Measurements from ENCODE around the gene ZNF708. TPM values are rescaled to one million over a fixed set of nuclear protein-coding genes. Genes with fewer than 3 reads are reported as not detected.

ZNF708 gene
- total RNA-seq, 1 donor from 2014 or later = 25.0 TPM

DNA sequence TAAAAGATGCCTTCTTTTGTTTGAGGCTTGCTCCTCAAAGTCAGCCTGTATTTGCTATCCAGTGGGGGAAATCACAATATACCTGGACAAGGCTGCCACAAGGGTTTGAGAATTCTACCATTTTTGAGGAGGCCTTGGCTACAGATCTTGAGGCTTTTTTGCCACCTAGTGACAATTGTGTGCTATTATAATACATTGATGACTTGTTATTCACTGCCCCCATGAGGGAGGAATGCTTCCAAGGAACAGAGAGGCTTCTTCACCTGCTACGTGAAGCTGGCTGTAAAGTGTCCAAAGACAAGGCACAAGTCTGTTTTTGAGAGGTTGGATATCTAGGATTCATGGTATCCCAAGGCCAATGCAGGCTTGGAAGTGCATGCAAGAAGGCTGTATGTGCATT lies 72.5 kb downstream of the ZNF708 start:
- Mint-ChIP-seq H3K4me3 (ENCODE audit: unreplicated experiment) (no peak overlapping the region), H3K9me3 (ENCODE audit: unreplicated experiment) (peaks cover 28% of the 10 kb centered on the region), H3K27me3 (ENCODE audit: unreplicated experiment) (peaks cover 5% of the 10 kb centered on the region), H3K27ac (ENCODE audit: unreplicated experiment) (no peak overlapping the region), H3K4me1 (ENCODE audit: unreplicated experiment) (no peaks in the 10 kb centered on the region), H3K36me3 (ENCODE audit: low read depth, unreplicated experiment) (peaks cover 30% of the 10 kb centered on the region)
- no peak for DNase-seq (ENCODE audit: low spot score)
- TF ChIP-seq, protein P1, sequence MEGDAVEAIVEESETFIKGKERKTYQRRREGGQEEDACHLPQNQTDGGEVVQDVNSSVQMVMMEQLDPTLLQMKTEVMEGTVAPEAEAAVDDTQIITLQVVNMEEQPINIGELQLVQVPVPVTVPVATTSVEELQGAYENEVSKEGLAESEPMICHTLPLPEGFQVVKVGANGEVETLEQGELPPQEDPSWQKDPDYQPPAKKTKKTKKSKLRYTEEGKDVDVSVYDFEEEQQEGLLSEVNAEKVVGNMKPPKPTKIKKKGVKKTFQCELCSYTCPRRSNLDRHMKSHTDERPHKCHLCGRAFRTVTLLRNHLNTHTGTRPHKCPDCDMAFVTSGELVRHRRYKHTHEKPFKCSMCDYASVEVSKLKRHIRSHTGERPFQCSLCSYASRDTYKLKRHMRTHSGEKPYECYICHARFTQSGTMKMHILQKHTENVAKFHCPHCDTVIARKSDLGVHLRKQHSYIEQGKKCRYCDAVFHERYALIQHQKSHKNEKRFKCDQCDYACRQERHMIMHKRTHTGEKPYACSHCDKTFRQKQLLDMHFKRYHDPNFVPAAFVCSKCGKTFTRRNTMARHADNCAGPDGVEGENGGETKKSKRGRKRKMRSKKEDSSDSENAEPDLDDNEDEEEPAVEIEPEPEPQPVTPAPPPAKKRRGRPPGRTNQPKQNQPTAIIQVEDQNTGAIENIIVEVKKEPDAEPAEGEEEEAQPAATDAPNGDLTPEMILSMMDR (IDR thresholded peaks at IDR 0.05; ENCODE audit: unreplicated experiment) = no peak

Other genes with a start within 250 kb of the ZNF708 start
- 16.8 TPM for gene ZNF714, start 247.2 kb downstream of the ZNF708 start, total RNA-seq (ENCODE audit: unreplicated experiment)
- gene ZNF431, start 187.4 kb downstream of the ZNF708 start, total RNA-seq (ENCODE audit: unreplicated experiment) = 20.1 TPM
- gene ZNF738, start 29.6 kb upstream of the ZNF708 start, total RNA-seq (ENCODE audit: unreplicated experiment) = 24.0 TPM
- gene ZNF493, start 67.7 kb upstream of the ZNF708 start, total RNA-seq (ENCODE audit: unreplicated experiment) = 16.2 TPM
- 14.1 TPM for gene ZNF429, start 176.2 kb upstream of the ZNF708 start, total RNA-seq (ENCODE audit: unreplicated experiment)

All from endothelial cell (in vitro differentiated cells).